ENCODE measurements around the gene PDE4D.
"Not testable (repeated sequence)": the region's sequence is repeated elsewhere in the genome, so short reads cannot be mapped to it uniquely, and the experiment has no call there.

PDE4D gene

DNA sequence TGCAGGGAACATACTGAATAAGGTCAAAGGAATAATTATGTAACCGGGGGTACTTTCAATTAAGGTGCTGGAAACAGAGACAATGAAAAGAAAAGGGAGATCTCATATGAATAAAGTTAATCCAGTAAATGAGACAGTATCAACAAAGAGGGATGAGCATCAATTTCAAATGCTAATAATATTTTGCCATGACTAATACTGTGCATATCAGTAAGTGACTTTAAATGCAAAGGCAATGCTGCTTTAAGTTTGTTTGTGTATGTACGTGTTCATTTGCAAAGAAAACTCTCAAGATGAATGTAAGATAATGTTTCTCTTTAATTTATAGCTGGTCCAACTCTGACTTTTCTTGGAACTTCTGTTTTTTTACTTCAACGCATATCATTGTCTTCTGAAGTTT lies 139.9 kb downstream of the PDE4D start:
- Histone ChIP-seq H3K4me1 (ENCODE audit: insufficient read depth, low read length) (no peaks in the 10 kb centered on the region), H3K9ac (ENCODE audit: low read depth, low read length) (no peak overlapping the region), H3K36me3 (ENCODE audit: insufficient read depth, low read depth, low read length) (no peaks in the 10 kb centered on the region), H3K9me3 (ENCODE audit: insufficient read depth, low read depth, low read length) (no peaks in the 10 kb centered on the region), H3K4me3 (ENCODE audit: low read length) (no peak overlapping the region), H3K27ac (ENCODE audit: low read length) (no peak overlapping the region), H3K27me3 (ENCODE audit: insufficient read depth, low read length) (no peaks in the 10 kb centered on the region)

DNA sequence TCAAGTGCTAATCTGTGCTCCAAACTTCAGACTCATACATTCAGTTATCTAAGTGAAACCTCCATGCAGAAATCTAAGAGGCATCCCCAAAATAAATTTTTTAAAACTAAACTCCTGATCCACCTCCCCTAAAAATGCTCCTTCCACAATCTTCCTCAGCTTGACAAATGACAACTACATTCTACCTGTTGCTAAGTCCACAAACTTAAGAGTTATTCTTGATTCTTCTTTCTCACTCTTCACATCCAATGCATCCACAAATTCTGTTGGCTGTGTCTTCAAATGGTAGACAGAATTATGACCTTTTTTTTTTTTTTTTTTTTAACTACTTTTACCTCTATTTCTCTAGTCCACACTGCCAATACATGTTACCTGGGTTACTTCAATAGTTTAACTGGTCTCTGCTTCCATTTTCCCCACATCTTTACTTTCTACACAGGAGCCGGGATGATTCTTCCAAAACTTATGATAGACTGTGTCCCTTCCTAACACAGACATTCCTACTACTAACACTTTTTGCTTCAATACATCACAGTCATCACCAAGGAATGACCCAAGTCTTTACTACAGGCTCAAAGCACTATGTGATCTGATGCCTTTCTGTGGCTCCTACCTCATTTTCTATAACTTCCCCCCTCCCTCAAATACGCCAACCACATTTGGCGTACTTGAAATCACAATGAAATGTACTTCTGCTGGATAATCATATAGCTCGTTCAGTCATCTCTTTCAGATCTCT lies 143.6 kb downstream of the PDE4D start:
- H3K9ac ChIP-seq (ENCODE audit: low read depth, low read length) = no peak overlapping the region
- no peaks in the 10 kb centered on the region for H3K9me3 ChIP-seq (ENCODE audit: insufficient read depth, low read depth, low read length)
- H3K4me3 ChIP-seq (ENCODE audit: low read length) = no peak overlapping the region
- H3K27me3 ChIP-seq (ENCODE audit: insufficient read depth, low read length) = no peaks in the 10 kb centered on the region
- no peaks in the 10 kb centered on the region for H3K36me3 ChIP-seq (ENCODE audit: insufficient read depth, low read depth, low read length)
- no peaks in the 10 kb centered on the region for H3K4me1 ChIP-seq (ENCODE audit: insufficient read depth, low read length)
- H3K27ac ChIP-seq (ENCODE audit: low read length) = no peak overlapping the region

GRCh38 chr5:59748036-59748663 lies 145.4 kb downstream of the PDE4D start:
- H3K4me1 ChIP-seq (ENCODE audit: insufficient read depth, low read length); H3K36me3 ChIP-seq (ENCODE audit: insufficient read depth, low read depth, low read length); H3K27ac ChIP-seq (ENCODE audit: low read length); H3K9me3 ChIP-seq (ENCODE audit: insufficient read depth, low read depth, low read length); H3K9ac ChIP-seq (ENCODE audit: low read depth, low read length); H3K4me3 ChIP-seq (ENCODE audit: low read length); H3K27me3 ChIP-seq (ENCODE audit: insufficient read depth, low read length): not testable (repeated sequence)

DNA sequence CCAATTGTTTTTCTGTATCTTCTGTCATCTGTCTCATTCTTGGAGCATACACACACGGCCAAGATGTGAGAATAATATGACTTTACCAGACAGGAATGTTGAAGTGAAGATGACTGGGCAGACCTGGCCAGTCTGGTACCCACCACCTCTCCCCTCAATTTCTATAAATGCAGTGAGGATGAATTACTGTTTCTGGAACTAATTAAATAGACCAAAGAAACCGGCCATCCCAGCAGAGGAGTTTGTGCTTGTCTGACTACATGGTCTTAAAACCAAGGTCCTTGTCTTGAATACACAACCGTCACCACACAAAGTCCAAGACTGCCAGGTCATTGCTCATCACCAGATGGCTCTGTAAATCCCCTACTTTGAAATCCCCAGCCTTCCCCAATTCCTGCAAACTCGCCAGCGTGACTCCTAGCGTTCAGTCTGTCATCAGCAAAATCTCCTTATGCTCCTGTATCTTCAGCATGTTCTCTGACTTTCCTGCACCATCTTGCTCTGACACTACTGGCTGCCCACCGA lies 147.2 kb downstream of the PDE4D start:
- Histone ChIP-seq H3K4me3 (ENCODE audit: low read length) (no peak overlapping the region), H3K9me3 (ENCODE audit: insufficient read depth, low read depth, low read length) (no peaks in the 10 kb centered on the region), H3K4me1 (ENCODE audit: insufficient read depth, low read length) (no peaks in the 10 kb centered on the region), H3K27me3 (ENCODE audit: insufficient read depth, low read length) (no peaks in the 10 kb centered on the region), H3K9ac (ENCODE audit: low read depth, low read length) (no peak overlapping the region), H3K36me3 (ENCODE audit: insufficient read depth, low read depth, low read length) (no peaks in the 10 kb centered on the region), H3K27ac (ENCODE audit: low read length) (no peak overlapping the region)

DNA sequence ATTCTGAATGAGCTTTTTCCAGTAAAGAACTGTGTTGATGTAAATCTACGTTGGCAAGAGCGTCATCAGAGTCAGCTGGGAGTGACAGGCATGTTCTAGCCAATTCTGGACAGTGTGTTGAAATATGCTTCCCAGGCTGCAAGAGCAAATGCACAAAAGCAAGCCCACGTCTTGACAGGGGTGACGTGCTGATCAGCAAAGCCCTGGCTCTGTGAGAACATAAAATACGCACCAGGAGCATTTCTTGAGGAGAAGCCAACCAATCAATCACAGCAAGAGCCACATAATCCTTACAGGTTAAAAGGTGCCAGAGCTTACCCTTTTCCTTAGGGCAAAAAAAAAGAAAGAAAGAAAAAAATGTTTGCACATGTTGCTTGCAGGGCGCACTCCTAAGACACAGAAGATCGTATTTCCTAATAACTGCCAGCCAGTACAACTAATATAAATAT lies 148.1 kb downstream of the PDE4D start:
- Histone ChIP-seq H3K9me3 (ENCODE audit: insufficient read depth, low read depth, low read length) (no peaks in the 10 kb centered on the region), H3K9ac (ENCODE audit: low read depth, low read length) (no peak overlapping the region), H3K4me1 (ENCODE audit: insufficient read depth, low read length) (no peaks in the 10 kb centered on the region), H3K4me3 (ENCODE audit: low read length) (no peak overlapping the region), H3K36me3 (ENCODE audit: insufficient read depth, low read depth, low read length) (no peaks in the 10 kb centered on the region), H3K27me3 (ENCODE audit: insufficient read depth, low read length) (no peaks in the 10 kb centered on the region), H3K27ac (ENCODE audit: low read length) (no peak overlapping the region)

DNA sequence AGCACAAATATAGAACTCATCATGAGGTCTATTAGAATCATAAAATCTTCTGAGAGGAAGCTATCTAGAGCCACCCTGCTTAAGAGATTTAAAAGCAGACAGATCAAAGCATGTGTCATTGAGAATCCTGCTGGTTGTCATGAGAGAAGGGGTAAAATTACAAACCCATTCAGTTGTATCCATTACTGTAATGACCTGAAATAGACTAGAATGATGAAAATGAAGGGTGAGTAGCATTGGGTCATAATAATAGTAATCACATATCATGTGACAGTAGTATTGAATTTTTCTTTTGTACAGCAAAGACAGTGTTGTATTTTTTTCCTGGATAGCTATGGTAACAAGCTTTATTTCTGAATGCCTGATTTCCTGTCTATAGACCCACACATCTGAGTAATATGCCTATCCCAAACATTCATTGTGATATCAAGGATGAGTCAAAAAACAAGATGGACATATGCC lies 149.0 kb downstream of the PDE4D start:
- H3K4me1 ChIP-seq (ENCODE audit: insufficient read depth, low read length) = no peaks in the 10 kb centered on the region
- H3K9ac ChIP-seq (ENCODE audit: low read depth, low read length) = no peak overlapping the region
- no peaks in the 10 kb centered on the region for H3K9me3 ChIP-seq (ENCODE audit: insufficient read depth, low read depth, low read length)
- no peak overlapping the region for H3K27ac ChIP-seq (ENCODE audit: low read length)
- H3K36me3 ChIP-seq (ENCODE audit: insufficient read depth, low read depth, low read length) = no peaks in the 10 kb centered on the region
- no peaks in the 10 kb centered on the region for H3K27me3 ChIP-seq (ENCODE audit: insufficient read depth, low read length)
- H3K4me3 ChIP-seq (ENCODE audit: low read length) = no peak overlapping the region

GRCh38 chr5:59741599-59741998 lies 151.9 kb downstream of the PDE4D start:
- no peaks in the 10 kb centered on the region for H3K9me3 ChIP-seq (ENCODE audit: insufficient read depth, low read depth, low read length)

DNA sequence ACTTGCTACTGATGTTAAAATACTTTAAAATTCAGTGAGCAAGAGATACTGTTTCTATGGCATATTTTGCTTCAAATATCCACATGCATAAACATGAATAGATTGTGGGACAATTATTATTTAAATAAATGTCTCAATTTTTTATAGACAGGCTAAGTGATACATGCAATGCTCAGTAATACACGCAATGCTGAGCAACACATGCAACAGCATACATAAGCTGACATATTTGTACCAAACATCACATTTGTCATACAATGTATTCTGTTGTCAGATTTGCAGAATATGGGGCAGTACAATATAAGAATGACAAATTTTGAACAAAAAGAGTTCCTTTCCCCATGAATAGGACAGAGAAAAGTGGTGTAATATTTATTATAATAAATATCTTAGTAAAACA lies 155.5 kb downstream of the PDE4D start:
- Histone ChIP-seq H3K27me3 (ENCODE audit: insufficient read depth, low read length) (no peaks in the 10 kb centered on the region), H3K4me3 (ENCODE audit: low read length) (no peak overlapping the region), H3K9me3 (ENCODE audit: insufficient read depth, low read depth, low read length) (no peaks in the 10 kb centered on the region), H3K27ac (ENCODE audit: low read length) (no peak overlapping the region), H3K36me3 (ENCODE audit: insufficient read depth, low read depth, low read length) (no peaks in the 10 kb centered on the region), H3K9ac (ENCODE audit: low read depth, low read length) (no peak overlapping the region), H3K4me1 (ENCODE audit: insufficient read depth, low read length) (no peaks in the 10 kb centered on the region)

More at GRCh38 chr5:59741599-59741998, 151.9 kb downstream of the PDE4D start:
- Histone ChIP-seq H3K4me3 (ENCODE audit: low read length) (no peak overlapping the region), H3K27me3 (ENCODE audit: insufficient read depth, low read length) (no peaks in the 10 kb centered on the region), H3K27ac (ENCODE audit: low read length) (no peak overlapping the region), H3K9ac (ENCODE audit: low read depth, low read length) (no peak overlapping the region), H3K4me1 (ENCODE audit: insufficient read depth, low read length) (no peaks in the 10 kb centered on the region), H3K36me3 (ENCODE audit: insufficient read depth, low read depth, low read length) (no peaks in the 10 kb centered on the region)

DNA sequence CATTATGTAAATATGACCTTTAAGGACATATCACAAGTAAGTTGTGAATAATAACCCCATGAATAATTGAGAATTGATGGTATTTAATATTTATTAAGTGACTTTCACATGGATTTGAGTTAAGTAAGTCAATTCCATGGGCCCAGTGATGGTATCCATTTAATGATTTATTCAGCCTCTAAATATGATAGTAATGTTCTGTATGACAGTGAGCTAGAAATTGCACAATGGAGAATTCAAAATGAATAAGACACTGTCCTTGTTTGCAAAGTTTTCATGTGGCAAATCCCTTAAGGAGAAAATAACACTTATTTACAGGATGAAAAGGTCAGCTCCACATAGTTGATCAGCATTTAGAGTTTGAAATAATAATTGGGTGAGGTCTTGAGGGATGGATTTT lies 160.7 kb downstream of the PDE4D start:
- H3K36me3 ChIP-seq (ENCODE audit: insufficient read depth, low read depth, low read length) = no peaks in the 10 kb centered on the region
- H3K27ac ChIP-seq (ENCODE audit: low read length) = no peak overlapping the region
- H3K27me3 ChIP-seq (ENCODE audit: insufficient read depth, low read length) = no peaks in the 10 kb centered on the region
- H3K9me3 ChIP-seq (ENCODE audit: insufficient read depth, low read depth, low read length) = no peaks in the 10 kb centered on the region
- peaks cover 5% of the 10 kb centered on the region; the same call in 1 of the 2 replicates for H3K4me1 ChIP-seq (ENCODE audit: insufficient read depth, low read length)
- no peak overlapping the region for H3K4me3 ChIP-seq (ENCODE audit: low read length)
- no peak overlapping the region for H3K9ac ChIP-seq (ENCODE audit: low read depth, low read length)

GRCh38 chr5:59732301-59732700 lies 161.2 kb downstream of the PDE4D start:
- no peaks in the 10 kb centered on the region for H3K27me3 ChIP-seq (ENCODE audit: insufficient read depth, low read length)
- no peak overlapping the region for H3K9ac ChIP-seq (ENCODE audit: low read depth, low read length)
- no peak overlapping the region for H3K4me3 ChIP-seq (ENCODE audit: low read length)
- H3K27ac ChIP-seq (ENCODE audit: low read length) = no peak overlapping the region
- H3K36me3 ChIP-seq (ENCODE audit: insufficient read depth, low read depth, low read length) = no peaks in the 10 kb centered on the region
- H3K4me1 ChIP-seq (ENCODE audit: insufficient read depth, low read length) = peaks cover 5% of the 10 kb centered on the region; the same call in 1 of the 2 replicates
- H3K9me3 ChIP-seq (ENCODE audit: insufficient read depth, low read depth, low read length) = no peaks in the 10 kb centered on the region

DNA sequence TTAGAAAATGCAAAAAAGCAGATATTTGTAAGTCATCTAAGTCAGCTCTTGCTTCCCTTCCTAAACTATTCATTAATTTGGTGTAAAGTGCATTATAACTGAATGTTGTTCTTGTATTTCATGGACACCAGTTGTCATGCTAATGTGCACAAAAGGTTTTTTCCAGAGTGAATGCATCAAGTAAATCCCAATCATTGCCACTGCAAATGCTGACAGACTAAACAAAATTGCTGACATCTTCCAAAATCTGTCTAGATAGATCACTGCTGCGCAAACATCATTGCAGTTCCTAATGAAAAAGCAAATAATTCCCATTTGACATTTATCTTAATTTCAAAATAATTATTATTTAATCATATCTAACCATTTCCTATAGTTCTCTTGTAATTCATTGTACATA lies 161.7 kb downstream of the PDE4D start:
- H3K27ac ChIP-seq (ENCODE audit: low read length) = no peak overlapping the region
- no peak overlapping the region for H3K9ac ChIP-seq (ENCODE audit: low read depth, low read length)
- H3K27me3 ChIP-seq (ENCODE audit: insufficient read depth, low read length) = no peaks in the 10 kb centered on the region
- H3K4me1 ChIP-seq (ENCODE audit: insufficient read depth, low read length) = peaks cover 5% of the 10 kb centered on the region; the same call in 1 of the 2 replicates
- H3K9me3 ChIP-seq (ENCODE audit: insufficient read depth, low read depth, low read length) = no peaks in the 10 kb centered on the region
- no peaks in the 10 kb centered on the region for H3K36me3 ChIP-seq (ENCODE audit: insufficient read depth, low read depth, low read length)
- no peak overlapping the region for H3K4me3 ChIP-seq (ENCODE audit: low read length)

DNA sequence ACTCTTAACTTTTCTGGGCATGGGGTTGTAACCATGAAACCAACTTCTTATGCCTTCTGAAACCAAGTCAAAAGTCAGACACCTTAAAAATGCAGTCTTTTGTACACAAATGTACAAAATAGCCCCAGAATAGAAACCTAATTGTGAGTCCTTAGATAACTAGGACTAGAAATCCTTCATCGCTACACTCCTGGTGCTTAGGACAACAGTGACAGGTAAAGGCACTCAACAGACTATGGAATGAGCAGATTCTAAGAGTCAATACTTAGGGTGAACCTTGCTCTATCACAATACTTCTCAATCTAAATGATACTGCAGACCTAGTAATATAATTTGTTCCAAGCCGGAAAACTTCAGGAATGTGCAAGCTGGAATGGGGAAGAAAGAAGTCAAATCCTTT lies 163.7 kb downstream of the PDE4D start:
- H3K27me3 ChIP-seq (ENCODE audit: insufficient read depth, low read length) = no peaks in the 10 kb centered on the region
- no peak overlapping the region for H3K9ac ChIP-seq (ENCODE audit: low read depth, low read length)
- peaks cover 11% of the 10 kb centered on the region; the same call in 1 of the 2 replicates for H3K4me1 ChIP-seq (ENCODE audit: insufficient read depth, low read length)
- H3K4me3 ChIP-seq (ENCODE audit: low read length) = no peak overlapping the region
- H3K27ac ChIP-seq (ENCODE audit: low read length) = no peak overlapping the region
- no peaks in the 10 kb centered on the region for H3K36me3 ChIP-seq (ENCODE audit: insufficient read depth, low read depth, low read length)
- H3K9me3 ChIP-seq (ENCODE audit: insufficient read depth, low read depth, low read length) = no peaks in the 10 kb centered on the region
